Activated gamma-delta T cell treated with anti-CD3 and anti-CD28 coated beads, Interleukin-2, amount 50 U/mL, for 16 hours (primary cell): Measurements from ENCODE around the gene JAM2.
A peak's percentile ranks its signal among the peaks of the same experiment; 100 is the strongest.
"Not testable (repeated sequence)": the region's sequence is repeated elsewhere in the genome, so short reads cannot be mapped to it uniquely, and the experiment has no call there.

Experiments used
- DNase-seq: peaks from one replicate; pipeline ENCODE4 v3.0.0-alpha.2; 2020; ENCODE audit warnings: low read depth

The JAM2 gene, protein sequence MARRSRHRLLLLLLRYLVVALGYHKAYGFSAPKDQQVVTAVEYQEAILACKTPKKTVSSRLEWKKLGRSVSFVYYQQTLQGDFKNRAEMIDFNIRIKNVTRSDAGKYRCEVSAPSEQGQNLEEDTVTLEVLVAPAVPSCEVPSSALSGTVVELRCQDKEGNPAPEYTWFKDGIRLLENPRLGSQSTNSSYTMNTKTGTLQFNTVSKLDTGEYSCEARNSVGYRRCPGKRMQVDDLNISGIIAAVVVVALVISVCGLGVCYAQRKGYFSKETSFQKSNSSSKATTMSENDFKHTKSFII

GRCh38 chr21:25638660-25639550, at the start of gene JAM2:
Gene JAM2, plus strand, starts transcription at chr21:25639258. Its CDS starts 564 bp downstream, at chr21:25639822.
- no peak for DNase-seq

- no peak for DNase-seq
Measured at GRCh38 chr21:25589887-25590286, 49.2 kb upstream of the JAM2 start.

DNA sequence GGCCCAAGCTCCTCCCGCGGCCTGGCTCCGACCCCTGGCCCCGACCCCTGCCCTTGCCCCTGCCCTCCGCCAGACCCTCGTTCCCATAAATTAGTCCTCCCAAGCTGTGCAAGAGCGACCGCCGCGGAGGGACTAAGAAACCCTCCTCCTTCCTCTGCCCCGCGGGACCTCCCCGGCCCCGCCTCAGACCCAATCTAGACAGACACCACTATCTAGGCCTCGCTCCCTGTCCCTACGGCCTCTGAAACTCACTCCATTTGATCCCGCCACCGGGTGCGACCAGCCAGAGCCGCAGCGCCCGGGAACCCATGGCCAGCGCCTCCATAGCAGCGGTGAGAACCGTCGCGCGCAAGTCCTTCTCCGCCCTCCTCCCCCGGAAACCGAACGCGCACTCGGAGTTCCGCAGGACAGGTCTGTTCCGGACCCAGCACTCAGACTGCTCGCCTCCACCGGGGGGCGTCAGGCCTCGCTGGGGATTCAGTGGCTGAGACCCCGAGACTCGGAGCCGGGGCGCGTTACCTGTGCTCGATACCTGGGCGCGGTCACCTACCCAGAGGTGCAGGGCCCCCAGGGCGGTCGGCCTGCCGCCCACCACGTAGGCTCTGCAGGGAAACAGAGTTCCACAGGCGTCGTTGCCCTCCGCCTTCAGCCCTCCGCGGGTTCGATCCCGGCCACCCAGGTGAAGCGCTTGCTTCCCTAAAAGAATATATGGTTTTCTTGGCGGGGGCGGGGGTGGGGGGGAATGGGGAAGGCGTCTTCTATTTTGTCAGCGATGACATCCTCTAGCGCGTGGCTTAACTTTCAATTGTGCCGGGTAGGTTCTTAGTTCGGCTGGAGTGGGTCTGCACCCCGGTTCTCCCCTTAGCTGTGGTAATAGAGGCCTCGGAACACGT, 31.7 kb upstream of the JAM2 start, which contains the start of gene MRPL39:
TSS of gene MRPL39 (minus strand) at position 331 of the 893 bp plus-strand sequence. CDS start at position 325, 6 bp downstream.
- DNase-seq, result peak; percentile 80

DNA sequence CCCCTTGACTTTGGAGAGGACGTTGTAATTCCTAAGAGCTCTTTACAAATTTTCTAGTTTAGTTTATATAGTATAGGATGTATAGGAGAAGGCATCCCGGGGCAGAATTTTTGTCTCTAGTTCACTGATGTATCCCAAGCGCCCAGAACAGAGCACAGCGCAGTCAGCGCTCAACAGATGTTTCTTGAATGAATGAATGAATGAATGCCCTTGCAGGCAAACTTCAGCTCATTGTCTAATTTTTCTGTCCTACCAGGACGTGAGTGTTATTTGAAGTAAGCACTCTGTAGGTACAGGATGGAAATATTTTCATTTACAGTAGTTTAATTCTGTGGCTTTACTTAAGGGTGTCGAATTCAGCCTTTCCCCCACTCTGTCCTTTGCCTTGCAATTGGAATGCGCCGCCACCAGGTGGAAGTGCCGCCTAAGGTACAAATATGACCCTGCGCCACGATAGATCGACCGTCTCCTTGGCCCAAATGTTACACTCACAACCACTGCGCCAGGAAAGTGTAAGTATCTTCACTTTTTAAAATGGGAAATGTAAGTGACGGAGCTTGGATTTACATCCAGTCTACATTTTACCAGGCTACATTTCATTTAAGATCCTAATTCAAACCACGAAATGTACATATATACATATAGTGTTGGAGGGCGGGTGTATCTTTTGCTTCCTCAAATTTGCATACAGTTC, 30.9 kb upstream of the JAM2 start:
- DNase-seq, result peak; percentile 59

- DNase-seq, result no peak
Measured at GRCh38 chr21:25614441-25614840, 24.6 kb upstream of the JAM2 start.

DNA sequence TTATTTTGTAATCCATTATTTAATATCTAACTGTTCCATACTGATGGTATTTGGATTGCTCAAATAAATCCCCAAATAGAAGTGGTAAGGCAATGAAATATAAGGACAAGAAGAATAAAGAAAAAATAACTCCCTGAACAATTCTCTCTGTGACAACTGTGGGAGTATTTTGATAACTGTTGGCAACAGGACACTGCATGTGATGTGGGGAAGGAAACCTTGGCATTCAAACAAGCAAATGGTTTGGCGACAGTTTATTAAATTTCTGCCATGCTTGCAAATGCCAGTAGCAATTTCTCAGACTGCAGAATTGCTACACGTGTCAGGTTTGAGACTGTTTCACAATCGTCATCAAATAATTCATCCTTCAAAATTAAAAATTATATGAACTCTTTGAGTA, 23.2 kb upstream of the JAM2 start:
- no peak for DNase-seq

GRCh38 chr21:25619198-25619597, 19.9 kb upstream of the JAM2 start:
- no peak for DNase-seq

- no peak for DNase-seq
Measured at GRCh38 chr21:25624511-25624910, 14.5 kb upstream of the JAM2 start.

GRCh38 chr21:25625036-25625435, 14.0 kb upstream of the JAM2 start:
- no peak for DNase-seq

- not testable (repeated sequence) for DNase-seq
Measured at GRCh38 chr21:25625776-25626555, 13.1 kb upstream of the JAM2 start.

GRCh38 chr21:25626757-25627156, 12.3 kb upstream of the JAM2 start:
- no peak for DNase-seq

- DNase-seq, result no peak
Measured at GRCh38 chr21:25632296-25632695, 6.8 kb upstream of the JAM2 start.

DNA sequence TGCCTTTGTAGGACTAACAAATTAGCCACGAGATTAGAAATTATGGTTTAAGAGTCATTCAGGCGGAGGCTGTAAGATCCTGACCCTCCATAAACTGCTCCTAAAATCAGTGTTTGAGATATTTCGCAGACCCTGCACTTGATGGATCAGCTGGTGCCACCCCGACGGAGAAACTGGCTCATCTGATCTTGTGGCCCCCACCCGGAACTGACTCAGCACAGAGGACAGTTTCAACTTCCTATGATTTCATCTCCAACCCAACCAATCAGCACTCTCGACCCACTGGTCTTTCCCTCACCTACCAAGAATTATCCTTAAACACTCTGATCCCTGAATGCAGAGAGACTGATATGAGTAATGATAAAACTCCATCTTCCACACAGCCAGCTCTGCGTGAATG, 3.7 kb upstream of the JAM2 start:
- no peak for DNase-seq

- DNase-seq, result no peak
Measured at GRCh38 chr21:25636727-25637126, 2.3 kb upstream of the JAM2 start.

GRCh38 chr21:25637851-25638659, 1.0 kb upstream of the JAM2 start:
- no peak for DNase-seq

DNA sequence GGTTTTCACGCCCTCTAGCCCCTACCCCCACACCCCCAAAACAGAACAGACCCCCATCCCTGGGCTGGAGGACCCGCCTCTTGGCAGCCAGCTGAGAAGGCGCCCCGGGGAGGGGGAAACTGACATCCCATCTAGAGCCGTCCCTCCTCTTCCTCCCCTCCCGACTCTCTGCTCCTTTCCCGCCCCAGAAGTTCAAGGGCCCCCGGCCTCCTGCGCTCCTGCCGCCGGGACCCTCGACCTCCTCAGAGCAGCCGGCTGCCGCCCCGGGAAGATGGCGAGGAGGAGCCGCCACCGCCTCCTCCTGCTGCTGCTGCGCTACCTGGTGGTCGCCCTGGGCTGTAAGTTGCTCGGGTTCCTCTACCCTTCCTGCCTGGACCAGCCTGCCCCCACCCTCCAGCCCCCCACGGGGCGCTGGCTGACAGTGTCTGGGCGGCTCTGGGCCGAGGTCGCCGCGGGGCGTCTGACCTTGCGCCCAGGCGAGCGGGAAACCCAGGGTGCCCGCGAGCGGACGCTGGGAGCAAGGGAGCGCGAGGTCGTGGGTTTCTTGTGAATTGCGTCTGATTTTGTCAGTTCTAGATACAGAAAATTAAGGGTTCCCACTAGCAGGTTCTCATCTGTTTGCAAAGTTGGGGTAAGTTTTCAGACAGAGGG, 618 bp downstream of the JAM2 start:
- no peak for DNase-seq

DNA sequence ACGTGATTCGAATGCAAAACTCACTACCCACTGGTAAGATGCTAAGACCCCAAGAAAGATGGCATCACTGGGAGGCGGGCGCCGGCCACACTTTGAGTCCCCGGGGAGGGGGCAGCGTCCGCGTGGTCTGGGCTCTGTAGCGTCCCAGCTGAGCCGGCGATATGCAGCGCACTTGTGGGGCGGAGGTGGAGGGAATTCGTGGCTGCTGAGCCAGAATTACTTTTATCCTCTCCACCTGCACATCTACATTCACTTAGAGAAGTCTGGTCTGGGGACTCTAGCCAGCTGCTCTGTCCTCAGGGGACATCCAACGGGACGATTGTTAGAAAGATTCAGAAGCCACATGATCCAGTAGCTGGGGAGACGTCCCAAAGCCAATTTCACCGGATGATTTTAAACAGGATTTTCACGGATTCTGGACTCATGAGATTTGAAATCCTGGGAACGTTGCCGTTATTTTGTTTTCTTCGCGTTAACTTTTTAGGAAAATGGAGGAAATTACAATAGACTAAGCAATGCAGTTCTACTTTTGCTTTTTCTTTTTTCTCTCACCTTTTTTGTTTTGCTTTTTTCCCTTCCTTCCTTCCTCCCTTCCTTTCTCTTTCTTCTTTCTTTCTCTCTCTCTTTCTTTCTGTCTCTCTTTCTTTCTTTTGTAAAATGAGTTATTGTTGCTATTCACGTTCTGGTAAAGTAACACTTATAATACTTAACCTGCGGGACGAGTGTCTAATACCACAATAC, 1.3 kb downstream of the JAM2 start:
- DNase-seq, result no peak

GRCh38 chr21:25640943-25641292, 1.9 kb downstream of the JAM2 start:
- DNase-seq, result no peak

- DNase-seq, result no peak
Measured at GRCh38 chr21:25643486-25643885, 4.4 kb downstream of the JAM2 start.
